GM12864 (cell line): Measurements from ENCODE around the gene NCBP2L.

Experiments used
- DNase-seq: peaks from one replicate; pipeline ENCODE4 v3.0.0-alpha.2; 2011; ENCODE audit warnings: low read depth
- H3K4me3 ChIP-seq: 2 replicates; pipeline ENCODE4 v1.5.1; 2011; ENCODE audit warnings: mild to moderate bottlenecking, low read depth, low read length, control low read depth
- CTCF ChIP-seq: IDR thresholded peaks from 2 replicates; pipeline ENCODE4 v1.5.1; 2011; ENCODE audit warnings: low read depth, mild to moderate bottlenecking, moderate library complexity, low read length, control low read depth, inconsistent platforms; ENCODE audit errors: missing control alignments

The NCBP2L gene

GRCh38 chrX:107752043-107752442 is 25.5 kb upstream of the NCBP2L start:
- no peak overlapping the region for H3K4me3 ChIP-seq
- DNase-seq = no peak

GRCh38 chrX:107752714-107753113 is 24.8 kb upstream of the NCBP2L start:
- no peak for DNase-seq
- H3K4me3 ChIP-seq = no peak overlapping the region
- no peak for TF ChIP-seq CTCF

More at GRCh38 chrX:107752043-107752442, 25.5 kb upstream of the NCBP2L start:
- TF ChIP-seq CTCF = no peak

- H3K4me3 ChIP-seq = no peak overlapping the region
- DNase-seq = no peak
- no peak for TF ChIP-seq CTCF
These were observed 24.3 kb upstream of the NCBP2L start for GRCh38 chrX:107753187-107753586.

GRCh38 chrX:107755721-107756120 is 21.8 kb upstream of the NCBP2L start:
- no peak overlapping the region for H3K4me3 ChIP-seq
- DNase-seq = no peak
- TF ChIP-seq CTCF = no peak

- DNase-seq = no peak
- no peak overlapping the region for H3K4me3 ChIP-seq
- no peak for TF ChIP-seq CTCF
These were observed 19.2 kb upstream of the NCBP2L start for GRCh38 chrX:107758231-107758766.

- no peak for TF ChIP-seq CTCF
- no peak for DNase-seq
- H3K4me3 ChIP-seq = no peak overlapping the region
These were observed 17.0 kb upstream of the NCBP2L start for GRCh38 chrX:107760304-107761077.

- no peak overlapping the region for H3K4me3 ChIP-seq
- DNase-seq = no peak
- TF ChIP-seq CTCF = no peak
These were observed 13.9 kb upstream of the NCBP2L start for GRCh38 chrX:107763647-107764046.
